HK-2 (cell line): ENCODE data around the gene KLRC3.
"Not testable (repeated sequence)": the region's sequence is repeated elsewhere in the genome, so short reads cannot be mapped to it uniquely, and the experiment has no call there.

Source experiments
- DNase-seq: peaks from one replicate; pipeline ENCODE4 v3.0.0-alpha.2; 2018; ENCODE audit not compliant: unreplicated experiment

KLRC3 gene

GRCh38 chr12:10420334-10420733 lies at the start of gene KLRC3:
Gene KLRC3 (minus strand): TSS chr12:10420595. CDS start chr12:10420550, 45 bp downstream.
- not testable (repeated sequence) for DNase-seq

- no peak for DNase-seq
Observed at GRCh38 chr12:10469701-10470100, 49.3 kb upstream of the KLRC3 start.

DNA sequence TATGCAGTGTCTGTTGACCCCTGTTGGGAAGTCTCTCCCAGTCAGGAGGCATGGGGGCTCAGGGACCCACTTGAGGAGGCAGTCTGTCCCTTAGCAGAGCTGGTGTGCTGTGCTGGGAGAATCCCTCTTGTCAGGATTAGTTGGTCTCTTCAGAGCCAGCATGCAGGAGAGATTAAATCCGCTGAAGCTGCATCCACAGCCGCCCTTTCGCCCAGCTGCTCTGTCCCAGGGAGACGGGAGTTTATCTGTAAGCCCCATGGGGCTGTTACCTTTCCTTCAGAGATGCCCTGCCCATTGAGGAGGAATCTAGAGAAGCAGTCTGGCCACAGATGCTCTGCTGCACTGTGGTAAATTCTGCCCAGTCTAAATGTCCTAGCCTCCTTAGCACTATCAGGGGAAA lies 45.9 kb upstream of the KLRC3 start:
- no peak for DNase-seq

GRCh38 chr12:10457760-10458159 lies 37.4 kb upstream of the KLRC3 start:
- no peak for DNase-seq

DNA sequence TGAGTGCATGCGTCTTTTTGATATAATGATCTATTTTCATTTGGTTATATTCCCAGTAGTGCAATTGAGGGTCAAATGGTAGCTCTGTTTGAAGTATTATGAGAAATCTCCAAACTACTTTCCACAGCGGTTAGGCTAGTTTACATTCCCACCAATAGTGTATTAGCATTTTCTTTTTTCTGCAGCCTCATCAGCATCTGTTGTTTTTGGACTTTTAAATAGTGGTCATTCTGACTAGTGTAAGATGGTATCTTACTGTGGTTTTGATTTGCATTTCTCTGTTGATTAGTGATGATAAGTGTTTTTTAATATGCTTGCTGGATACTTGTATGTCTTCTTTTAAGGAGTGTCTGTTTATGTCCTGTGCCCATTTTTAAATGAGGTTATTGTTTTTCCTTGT lies 36.5 kb upstream of the KLRC3 start:
- DNase-seq = no peak

GRCh38 chr12:10455766-10456165 lies 35.4 kb upstream of the KLRC3 start:
- DNase-seq = no peak

- DNase-seq = peak; percentile 34
Observed at GRCh38 chr12:10454531-10454930, 34.1 kb upstream of the KLRC3 start.

GRCh38 chr12:10453156-10453555 lies 32.8 kb upstream of the KLRC3 start, which contains the start of gene KLRC1:
Gene KLRC1 (minus strand): TSS chr12:10453377. CDS start chr12:10451156, 2,221 bp downstream.
- no peak for DNase-seq

DNA sequence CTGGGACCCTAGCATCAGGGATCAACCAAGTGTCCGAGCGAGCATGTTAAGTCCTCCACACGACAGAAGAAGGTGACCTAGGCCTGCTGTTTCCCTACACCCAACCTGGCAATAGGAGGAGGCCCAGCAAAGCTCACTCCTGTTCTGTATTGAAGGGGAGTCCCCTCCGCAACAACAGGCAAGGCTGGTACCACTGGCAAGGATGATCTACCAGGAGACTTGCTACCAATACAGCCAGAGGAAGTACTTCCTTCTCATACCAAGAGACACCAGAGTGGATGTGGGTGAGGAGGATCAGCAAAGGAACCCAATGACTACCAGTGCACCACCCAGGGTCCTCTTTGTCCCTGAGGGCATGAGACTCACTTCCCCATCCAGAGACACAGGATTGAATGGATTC lies 27.8 kb upstream of the KLRC3 start:
- no peak for DNase-seq

- DNase-seq = not testable (repeated sequence)
Observed at GRCh38 chr12:10446052-10446451, 25.7 kb upstream of the KLRC3 start.

DNA sequence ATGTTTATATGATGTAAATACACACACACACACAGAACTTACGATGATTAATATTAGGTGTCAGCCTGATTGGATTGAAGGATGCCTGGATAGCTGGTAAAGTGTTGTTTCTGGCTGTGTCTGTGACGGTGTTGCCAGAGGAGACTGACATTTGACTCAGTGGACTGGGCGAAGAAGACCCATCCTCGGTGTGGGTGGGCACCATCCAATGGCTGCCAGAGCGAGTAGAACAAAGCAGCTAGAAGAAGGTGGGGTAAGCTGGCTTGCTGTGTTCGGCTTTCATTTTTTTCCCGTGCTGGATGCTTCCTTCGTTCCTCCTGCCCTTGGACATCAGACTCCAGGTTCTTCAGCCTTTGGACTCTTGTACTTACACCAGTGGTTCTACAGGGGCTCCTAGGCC lies 20.7 kb upstream of the KLRC3 start:
- not testable (repeated sequence) for DNase-seq

GRCh38 chr12:10439608-10440274 lies 19.3 kb upstream of the KLRC3 start:
- DNase-seq = not testable (repeated sequence)

GRCh38 chr12:10437601-10438000 lies 17.2 kb upstream of the KLRC3 start:
- DNase-seq = not testable (repeated sequence)

DNA sequence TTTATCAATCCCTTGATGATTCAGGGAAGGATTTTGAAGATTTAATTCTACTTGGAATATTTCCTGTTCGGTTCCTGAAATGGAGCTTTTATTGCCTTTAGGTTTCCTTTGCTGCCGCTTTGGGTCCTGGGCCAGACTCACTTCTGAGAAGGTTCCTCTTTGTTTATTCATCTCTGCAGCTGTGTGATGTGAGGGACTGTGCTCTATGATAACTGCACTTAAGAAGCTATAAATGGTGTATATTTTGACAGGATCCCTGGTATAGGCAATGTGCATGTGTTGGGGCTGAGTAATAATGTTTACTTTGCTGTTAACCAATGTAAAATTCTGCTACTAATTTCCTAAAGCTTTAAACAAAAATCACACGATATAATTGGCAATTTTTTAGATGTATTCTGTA lies 15.4 kb upstream of the KLRC3 start, which contains the start of gene KLRC2:
Gene KLRC2, minus strand, starts transcription at position 195 of the 400 bp plus-strand sequence. Its CDS starts 24 bp downstream, at position 171.
- DNase-seq = not testable (repeated sequence)

DNA sequence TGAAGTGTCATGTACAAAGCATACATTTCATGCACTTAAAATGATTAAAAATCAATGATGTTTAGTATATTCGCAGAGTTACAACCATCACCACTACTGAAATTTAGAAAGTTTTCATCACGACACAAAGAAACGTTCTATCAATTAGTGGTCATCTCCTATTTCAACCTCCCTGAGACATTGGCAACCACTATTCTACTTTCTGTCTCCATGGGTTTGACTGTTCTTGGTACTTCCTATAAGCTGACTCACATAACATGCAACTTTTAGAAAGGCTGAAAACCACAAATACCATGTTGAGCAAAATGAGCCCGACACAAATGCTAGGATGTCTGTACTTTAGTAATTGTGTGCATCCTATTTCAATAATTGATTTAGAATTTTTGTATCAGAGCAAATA lies 10.2 kb upstream of the KLRC3 start:
- DNase-seq = not testable (repeated sequence)

DNA sequence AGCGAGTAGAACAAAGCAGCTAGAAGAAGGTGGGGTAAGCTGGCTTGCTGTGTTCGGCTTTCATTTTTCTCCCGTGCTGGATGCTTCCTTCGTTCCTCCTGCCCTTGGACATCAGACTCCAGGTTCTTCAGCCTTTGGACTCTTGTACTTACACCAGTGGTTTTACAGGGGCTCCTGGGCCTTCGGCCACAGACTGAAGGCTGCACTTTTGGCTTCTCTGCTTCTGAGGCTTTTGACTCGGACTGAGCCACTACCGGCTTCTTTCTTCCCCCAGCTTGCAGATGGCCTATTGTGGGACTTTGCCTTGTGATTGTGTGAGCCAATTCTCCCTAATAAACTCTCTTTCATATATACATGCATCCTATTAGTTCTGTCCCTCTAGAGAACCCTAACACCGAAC lies 5.5 kb upstream of the KLRC3 start:
- not testable (repeated sequence) for DNase-seq

DNA sequence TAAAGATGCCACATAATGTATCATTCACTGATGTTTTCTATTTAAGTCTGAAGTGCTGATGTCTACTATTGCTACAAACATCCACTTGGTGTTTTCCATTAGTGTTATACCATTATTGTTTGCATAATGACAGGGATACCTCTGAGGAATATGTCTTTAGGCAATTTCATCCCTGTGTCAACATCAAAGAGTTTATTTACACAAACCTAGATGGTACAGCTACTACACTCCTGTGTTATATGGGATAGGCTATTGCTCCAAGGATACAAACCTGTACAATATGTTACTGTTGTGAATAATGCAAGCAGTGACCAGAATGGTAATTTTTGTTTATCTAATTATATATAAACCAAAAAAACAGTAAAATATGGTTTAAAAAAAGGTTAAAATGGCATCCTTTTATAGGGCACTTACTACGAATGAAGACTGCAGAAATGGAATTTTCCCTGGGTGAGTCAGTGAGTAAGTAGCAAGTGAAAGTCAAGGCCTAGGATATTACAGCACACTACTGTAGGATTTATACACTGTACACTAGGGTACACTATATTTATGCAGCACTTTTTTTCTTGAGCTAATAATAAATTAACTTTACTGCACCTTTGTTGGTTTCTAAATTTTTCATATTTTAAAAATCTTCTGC lies 4.0 kb upstream of the KLRC3 start:
- DNase-seq = not testable (repeated sequence)

DNA sequence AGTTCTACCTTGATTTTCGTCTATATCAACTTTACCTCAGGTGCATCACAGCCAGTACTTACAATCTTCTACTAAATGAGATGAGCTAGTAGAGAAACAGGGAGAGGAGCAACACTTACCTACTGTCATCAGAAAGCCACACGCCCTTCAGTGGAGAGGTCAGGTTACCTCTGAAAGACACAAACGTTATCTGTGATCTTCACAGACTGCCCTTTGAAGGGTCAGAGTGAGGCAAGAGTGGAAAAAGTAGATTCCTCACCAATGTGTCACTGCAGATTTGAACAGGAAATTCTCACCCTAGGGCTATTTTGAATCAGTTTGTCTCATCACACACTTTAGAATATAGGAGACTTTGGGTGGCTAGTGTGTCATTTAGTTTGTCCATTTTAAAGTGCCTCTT lies 1.8 kb upstream of the KLRC3 start:
- DNase-seq = not testable (repeated sequence)

DNA sequence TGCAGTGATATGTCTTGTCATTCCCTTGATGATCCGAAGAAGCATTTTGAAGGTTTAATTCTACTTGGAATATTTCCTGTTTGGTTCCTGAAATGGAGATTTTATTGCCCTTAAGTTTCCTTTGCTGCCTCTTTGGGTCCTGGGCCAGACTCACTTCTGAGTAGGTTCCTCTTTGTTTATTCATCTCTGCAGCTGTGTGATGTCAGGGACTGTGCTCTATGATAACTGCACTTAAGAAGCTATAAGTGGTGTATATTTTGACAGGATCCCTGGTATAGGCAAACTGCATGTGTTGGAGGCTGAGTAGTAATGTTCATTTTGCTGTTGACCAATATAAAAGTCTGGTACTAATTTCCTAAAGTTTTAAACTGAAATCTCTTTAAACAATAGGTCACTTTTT lies 11.0 kb downstream of the KLRC3 start, which contains the start of gene KLRC4:
Gene KLRC4, minus strand, starts transcription at position 366 of the 400 bp plus-strand sequence. Its CDS starts 182 bp downstream, at position 184.
- no peak for DNase-seq

DNA sequence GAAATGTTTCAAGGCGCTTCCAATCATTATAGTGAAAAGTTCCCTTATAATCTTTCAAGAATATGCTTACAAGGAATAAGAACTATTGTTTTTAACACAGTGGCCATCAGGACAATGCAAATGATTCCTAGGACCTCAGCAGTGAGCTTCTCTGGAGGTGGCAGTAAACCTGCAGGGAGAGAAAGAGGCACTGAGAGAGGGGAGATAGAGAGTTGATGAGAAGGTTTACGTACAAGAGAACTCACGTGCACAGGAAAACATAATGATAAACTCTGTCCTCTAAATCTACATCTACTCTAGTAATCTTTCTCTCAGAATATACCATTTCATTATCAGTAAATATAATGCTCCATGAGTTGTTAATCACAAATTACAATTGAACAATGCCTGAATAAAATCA lies 11.6 kb downstream of the KLRC3 start:
- DNase-seq = no peak

- DNase-seq = no peak
Observed at GRCh38 chr12:10406725-10407124, 13.7 kb downstream of the KLRC3 start.

GRCh38 chr12:10405294-10405693 lies 15.1 kb downstream of the KLRC3 start:
- no peak for DNase-seq

DNA sequence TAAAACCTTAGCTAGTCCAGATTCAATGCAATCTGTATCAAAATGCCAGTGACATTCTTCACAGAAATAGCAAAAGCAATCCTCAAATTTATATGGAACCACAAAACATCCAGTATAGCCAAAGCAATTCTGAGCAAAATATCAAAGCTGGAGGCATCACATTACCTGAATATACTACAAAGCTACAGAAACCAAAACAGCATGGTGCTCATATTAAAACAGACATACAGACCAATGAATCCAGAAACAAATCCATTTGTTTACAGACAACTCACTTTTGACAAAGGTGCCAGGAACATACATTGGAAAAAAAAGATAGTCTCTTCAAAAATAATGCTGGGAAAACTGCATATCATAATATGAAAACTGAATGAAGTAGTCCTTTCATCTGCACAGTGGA lies 15.6 kb downstream of the KLRC3 start:
- DNase-seq = no peak
